Activated CD8-positive, alpha-beta memory T cell treated with anti-CD3 and anti-CD28 coated beads, Interleukin-2, amount 50 U/mL, for 48 hours (primary cell): Measurements from ENCODE around the gene VSTM2B.
"Not testable (repeated sequence)": the region's sequence is repeated elsewhere in the genome, so short reads cannot be mapped to it uniquely, and the experiment has no call there.

Experiments used
- DNase-seq: peaks from one replicate; pipeline ENCODE4 v3.0.0-alpha.2; 2020

VSTM2B gene

GRCh38 chr19:29548483-29549085, 22.8 kb downstream of the VSTM2B start:
- DNase-seq: no peak

GRCh38 chr19:29549105-29550070, 23.6 kb downstream of the VSTM2B start:
- no peak for DNase-seq

GRCh38 chr19:29550896-29551295, 25.1 kb downstream of the VSTM2B start:
- no peak for DNase-seq

GRCh38 chr19:29551774-29552173, 26.0 kb downstream of the VSTM2B start:
- DNase-seq: no peak

GRCh38 chr19:29552454-29553280, 26.9 kb downstream of the VSTM2B start:
- no peak for DNase-seq

- DNase-seq: no peak
Observed at GRCh38 chr19:29554149-29554548, 28.4 kb downstream of the VSTM2B start.

GRCh38 chr19:29559110-29559509, 33.3 kb downstream of the VSTM2B start:
- not testable (repeated sequence) for DNase-seq

GRCh38 chr19:29559743-29560142, 33.9 kb downstream of the VSTM2B start:
- DNase-seq: no peak

GRCh38 chr19:29560313-29561075, 34.7 kb downstream of the VSTM2B start:
- no peak for DNase-seq

GRCh38 chr19:29561601-29562000, 35.8 kb downstream of the VSTM2B start:
- no peak for DNase-seq

GRCh38 chr19:29562299-29563297, 36.8 kb downstream of the VSTM2B start:
- no peak for DNase-seq

- no peak for DNase-seq
Observed at GRCh38 chr19:29563486-29564101, 37.8 kb downstream of the VSTM2B start.

GRCh38 chr19:29564574-29565005, 38.8 kb downstream of the VSTM2B start:
- no peak for DNase-seq

GRCh38 chr19:29565171-29565570, 39.4 kb downstream of the VSTM2B start:
- no peak for DNase-seq

GRCh38 chr19:29566496-29567054, 40.8 kb downstream of the VSTM2B start:
- no peak for DNase-seq

GRCh38 chr19:29567366-29567915, 41.6 kb downstream of the VSTM2B start:
- no peak for DNase-seq

- DNase-seq: peak; percentile 6
Observed at GRCh38 chr19:29568036-29569025, 42.5 kb downstream of the VSTM2B start.

- peak; percentile 35 for DNase-seq
Observed at GRCh38 chr19:29569038-29569911, 43.5 kb downstream of the VSTM2B start.
